ENCODE measurements around the gene TRIM10.

DNA sequence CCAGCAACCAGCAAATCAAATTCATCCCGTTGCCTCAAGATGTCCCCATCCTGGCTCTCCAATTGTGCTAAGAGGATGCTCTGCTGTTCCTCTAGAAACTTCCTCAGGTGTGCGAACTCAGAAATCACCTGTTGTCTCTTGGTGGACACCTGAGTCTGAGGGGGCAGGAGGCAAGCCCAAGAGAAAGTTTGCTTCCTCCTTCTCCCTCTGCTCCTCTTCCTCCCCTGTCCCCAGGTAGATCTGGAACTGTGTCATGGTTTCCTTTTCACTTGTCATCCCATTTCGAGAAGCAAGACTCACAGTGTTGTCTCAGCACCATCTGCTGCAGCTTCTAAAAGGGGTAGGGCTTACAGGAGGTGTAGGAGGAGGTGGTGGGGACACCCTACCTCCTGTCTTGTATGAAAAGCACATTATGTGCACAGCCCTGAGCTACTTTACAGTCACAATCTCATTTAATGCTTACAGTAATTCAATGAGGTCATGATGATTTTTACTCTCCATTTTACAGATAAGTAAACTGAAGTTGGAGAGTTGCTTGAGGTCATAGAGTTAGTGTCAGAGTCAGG, 2.5 kb downstream of the TRIM10 start:
- TF ChIP-seq, protein P1, sequence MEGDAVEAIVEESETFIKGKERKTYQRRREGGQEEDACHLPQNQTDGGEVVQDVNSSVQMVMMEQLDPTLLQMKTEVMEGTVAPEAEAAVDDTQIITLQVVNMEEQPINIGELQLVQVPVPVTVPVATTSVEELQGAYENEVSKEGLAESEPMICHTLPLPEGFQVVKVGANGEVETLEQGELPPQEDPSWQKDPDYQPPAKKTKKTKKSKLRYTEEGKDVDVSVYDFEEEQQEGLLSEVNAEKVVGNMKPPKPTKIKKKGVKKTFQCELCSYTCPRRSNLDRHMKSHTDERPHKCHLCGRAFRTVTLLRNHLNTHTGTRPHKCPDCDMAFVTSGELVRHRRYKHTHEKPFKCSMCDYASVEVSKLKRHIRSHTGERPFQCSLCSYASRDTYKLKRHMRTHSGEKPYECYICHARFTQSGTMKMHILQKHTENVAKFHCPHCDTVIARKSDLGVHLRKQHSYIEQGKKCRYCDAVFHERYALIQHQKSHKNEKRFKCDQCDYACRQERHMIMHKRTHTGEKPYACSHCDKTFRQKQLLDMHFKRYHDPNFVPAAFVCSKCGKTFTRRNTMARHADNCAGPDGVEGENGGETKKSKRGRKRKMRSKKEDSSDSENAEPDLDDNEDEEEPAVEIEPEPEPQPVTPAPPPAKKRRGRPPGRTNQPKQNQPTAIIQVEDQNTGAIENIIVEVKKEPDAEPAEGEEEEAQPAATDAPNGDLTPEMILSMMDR (IDR thresholded peaks at IDR 0.05) = no peak
- TF ChIP-seq EP300 (IDR thresholded peaks at IDR 0.05) (no peak), POLR2A (IDR thresholded peaks at IDR 0.05) (no peak), POLR2AphosphoS5 (IDR thresholded peaks at IDR 0.05) (no peak)

Data from gastroesophageal sphincter (tissue), 3 donors.